Stimulated activated CD4-positive, alpha-beta T cell treated with anti-CD3 and anti-CD28 coated beads, Interleukin-15, amount 100 ng/mL, for 48 hours (primary cell): ENCODE data around the gene CCDC9.
"Not testable (repeated sequence)": the region's sequence is repeated elsewhere in the genome, so short reads cannot be mapped to it uniquely, and the experiment has no call there.

Source experiments
- DNase-seq, 2 donors: peaks; one replicate each; pipeline ENCODE4 v3.0.0-alpha.2; 2020; ENCODE audit warnings: low read depth in 2 of 2

Gene CCDC9

DNA sequence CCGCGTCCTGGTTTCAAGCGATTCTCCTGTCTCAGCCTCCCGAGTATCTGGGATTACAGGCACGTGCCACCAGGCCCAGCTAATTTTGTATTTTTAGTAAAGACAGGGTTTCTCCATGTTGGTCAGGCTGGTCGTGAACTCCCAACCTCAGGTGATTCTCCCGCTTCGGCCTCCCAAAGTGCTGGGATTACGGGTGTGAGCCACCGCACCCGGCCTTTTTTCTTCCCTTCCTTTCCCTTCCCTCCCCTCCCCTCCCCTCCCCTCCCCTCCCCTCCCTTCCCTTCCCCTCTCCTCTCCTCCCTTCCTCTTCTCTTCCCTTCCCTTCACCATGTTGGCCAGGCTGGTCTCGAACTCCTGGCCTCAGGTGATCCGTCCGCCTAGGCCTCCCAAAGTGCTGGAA, 44.5 kb downstream of the CCDC9 start:
- DNase-seq: not testable (repeated sequence)

DNA sequence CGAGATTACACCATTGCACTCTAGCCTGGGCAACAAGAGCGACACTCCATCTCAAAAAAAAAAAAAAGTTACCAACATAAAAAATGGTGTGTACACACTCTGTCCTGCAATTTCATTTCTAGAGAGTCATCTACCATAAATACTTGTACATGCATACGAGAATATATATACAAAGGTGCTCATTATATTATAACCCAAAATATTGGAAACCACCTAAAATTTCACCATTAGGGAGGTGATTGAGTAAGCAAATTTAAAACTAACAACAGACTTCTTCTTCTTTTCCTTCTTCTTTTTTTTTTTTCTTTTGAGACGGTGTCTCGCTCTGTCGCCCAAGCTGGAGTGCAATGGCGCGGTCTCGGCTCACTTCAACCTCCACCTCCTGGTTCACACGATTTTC, 45.9 kb downstream of the CCDC9 start:
- no peak for DNase-seq

DNA sequence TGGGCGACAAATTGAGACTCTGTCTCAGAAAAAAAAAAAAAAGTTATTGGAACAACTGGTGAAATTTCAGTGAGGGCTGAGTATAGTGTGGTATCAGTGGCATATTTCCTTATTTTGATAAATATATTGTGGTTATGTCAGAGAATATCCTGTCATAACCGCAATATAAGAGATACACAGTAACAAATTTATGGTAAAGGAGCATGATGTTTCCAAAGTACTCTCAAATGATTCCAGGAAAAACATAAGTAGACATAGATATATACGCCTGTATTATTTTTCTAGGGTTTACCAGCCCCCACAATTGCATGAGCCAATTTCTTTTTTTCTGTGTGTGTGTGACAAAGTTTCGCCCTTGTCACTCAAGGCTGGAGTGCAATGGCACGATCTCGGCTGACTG, 47.6 kb downstream of the CCDC9 start:
- no peak for DNase-seq

DNA sequence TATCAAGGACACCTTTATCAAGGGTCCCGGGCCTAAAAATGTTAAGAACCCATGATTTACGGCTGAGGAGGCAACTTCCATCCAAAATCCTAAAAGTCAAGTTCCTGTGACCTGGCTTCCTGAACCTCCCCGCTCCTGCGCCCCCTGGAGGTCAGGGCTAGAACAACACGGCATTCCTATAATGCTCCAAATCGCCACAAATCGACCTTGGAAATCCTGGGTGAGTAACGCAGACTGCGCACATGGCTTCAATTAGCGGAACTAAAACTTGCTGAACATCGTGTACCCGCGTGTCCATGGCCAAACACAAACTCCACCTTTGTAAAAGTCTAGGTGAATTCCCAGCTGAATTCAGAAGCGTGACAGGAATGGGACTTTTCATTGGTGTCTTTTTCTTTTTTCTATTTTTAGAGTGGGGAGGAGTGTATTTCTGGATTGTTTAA, 49.0 kb downstream of the CCDC9 start:
- DNase-seq: peak in 1 of 2 donors; percentile 18

DNA sequence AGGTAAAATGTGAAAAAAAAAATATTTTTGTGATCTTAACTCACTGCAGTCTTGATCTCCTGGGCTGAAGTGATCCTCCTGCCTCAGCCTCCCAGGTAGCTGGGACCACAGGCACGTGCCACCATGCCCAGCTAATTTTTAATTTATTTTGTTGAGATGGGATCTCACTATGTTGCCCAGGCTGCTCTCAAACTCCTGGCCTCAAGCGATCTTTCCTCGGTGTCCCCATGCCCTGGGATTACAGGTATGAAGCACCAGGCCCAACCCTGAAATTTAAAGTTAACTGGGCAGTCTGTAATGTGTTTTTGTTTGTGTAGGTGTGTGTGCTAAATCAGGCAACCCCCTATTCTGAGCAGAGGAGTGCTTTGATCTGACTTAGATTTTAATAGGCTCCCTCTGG, 50.0 kb downstream of the CCDC9 start:
- DNase-seq: no peak

DNA sequence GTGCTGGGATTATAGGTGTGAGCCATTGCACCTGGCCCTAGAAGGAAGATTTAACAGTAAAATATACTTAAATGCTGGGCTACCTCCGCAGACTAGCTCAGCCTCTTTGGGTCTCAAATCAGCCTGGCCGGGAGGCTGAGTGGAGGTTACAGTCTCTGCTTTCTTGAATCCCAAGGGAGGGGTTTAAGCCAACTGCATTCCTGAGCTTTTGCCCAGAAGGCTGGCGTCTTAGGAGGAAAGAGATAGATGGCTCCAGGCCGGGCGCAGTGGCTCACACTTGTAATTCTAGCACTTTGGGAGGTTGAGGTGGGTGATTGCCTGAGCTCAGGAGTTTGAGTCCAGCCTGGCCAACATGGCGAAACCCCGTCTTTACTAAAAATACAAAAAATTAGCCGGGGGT, 52.7 kb downstream of the CCDC9 start:
- no peak for DNase-seq

DNA sequence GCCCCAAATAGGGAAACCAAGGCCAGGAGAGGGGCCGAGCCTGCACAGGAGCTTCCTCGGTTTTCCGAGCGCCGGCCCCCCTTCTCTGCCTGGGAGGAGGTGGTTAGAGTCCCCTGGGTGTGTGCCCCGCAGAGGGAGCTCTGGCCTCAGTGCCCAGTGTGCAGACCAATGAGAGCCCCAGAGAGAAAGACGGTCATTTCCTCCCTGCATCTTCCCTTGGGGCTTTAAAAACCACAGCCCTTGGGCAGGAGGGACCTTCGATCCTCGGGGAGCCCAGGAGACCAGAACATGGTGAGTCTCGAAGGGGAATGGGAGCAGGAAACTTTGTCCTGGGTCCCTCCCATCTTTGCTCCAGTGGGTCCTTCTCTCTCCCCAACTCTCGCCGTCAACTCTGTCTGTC, 53.3 kb downstream of the CCDC9 start, which contains the start of gene C5AR1:
Gene C5AR1 (plus strand): TSS at position 254 of the 400 bp plus-strand sequence. CDS start 35 bp downstream, at position 289.
- DNase-seq: no peak

DNA sequence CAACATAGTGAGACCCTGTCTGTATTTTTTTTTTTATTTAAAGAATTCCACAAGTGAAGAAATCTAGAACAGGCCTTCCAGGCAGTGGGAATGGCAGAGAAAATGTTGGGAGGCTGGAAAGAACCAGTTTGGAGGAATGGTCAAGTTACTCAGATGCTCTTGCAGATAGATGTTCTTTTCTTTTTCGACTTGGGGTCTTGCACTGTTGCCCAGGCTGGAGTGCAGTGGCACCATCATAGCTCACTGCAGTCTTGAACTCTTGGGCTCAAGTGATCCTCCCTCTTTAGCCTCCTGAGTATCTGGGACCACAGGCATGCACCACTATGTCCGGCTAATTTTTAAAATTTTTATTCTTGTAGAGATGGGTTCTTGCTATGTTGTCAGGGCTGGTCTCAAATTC, 54.0 kb downstream of the CCDC9 start:
- DNase-seq: no peak

DNA sequence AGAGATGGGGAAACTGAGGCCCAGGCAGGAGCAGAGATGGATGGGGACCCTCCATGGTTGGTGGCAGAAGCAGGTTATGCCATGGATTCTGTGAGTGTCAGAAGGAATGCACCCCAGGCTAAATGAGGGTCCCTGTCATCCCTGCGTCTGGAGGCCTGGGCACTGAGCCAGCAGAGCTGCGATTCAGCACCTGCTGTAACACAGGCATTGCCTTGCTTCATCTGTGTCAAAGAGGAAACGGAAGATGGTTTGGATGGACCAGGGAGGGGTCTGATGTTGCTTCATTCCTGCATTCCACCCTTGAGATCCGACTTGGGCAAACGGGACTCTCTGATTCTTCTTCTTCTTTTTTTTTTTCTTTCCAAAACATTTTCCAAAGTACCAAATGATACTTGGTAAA, 54.5 kb downstream of the CCDC9 start:
- DNase-seq: no peak

DNA sequence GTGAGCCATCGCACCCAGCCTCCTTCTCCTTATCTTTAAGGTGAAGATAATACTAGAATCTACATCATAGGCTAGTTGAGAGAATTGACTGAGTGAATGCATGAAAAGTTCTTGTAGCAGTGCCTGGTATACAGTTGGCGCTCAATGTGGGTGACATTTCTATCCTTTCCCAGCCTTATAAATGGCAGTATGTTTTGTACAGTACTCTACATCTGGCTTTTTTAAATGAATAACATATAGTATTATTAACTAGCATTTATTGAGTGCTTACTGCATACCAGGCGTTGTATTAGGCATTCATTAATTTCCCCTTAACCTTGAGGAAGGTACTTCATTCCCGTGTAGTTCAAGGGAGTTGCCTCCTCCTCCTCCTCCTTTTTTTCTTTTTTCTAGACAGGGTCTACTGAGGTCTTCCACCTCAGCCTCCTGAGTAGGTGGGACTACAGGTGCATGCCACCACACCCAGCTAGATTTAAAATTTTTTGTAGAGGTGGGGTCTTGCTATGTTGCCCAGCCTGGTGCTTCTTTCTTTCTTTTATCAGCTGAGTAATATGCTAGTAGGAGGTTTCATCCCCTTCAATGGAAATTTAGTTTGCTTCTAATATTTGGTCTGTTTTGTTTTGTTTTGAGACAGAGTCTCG, 56.2 kb downstream of the CCDC9 start:
- DNase-seq: no peak

DNA sequence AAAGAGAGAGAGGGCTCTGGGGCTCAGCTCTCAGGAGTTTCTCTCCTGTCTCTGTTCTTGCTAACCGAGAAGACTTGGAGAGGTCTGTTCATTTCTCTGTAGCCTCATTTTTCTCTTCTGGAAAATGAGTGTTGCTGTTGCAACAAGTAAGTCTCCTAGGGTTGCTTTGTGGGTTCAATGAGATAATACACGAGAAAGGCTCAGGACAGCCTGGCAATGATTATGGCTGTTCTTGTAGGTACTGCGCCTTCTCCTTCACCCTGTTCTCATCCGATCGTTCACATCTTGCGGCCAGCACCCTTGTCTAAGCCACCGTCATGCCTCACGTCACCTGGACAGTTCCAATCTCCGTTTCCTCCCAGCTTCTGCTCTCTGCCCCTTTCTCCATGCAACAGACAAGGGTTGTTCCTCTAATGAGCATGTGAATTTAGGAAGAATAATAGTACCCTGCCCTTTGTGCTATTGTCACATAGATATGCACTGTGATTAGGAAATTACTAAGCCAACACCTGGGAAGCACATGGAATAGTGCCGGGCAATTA, 57.5 kb downstream of the CCDC9 start:
- DNase-seq: no peak

DNA sequence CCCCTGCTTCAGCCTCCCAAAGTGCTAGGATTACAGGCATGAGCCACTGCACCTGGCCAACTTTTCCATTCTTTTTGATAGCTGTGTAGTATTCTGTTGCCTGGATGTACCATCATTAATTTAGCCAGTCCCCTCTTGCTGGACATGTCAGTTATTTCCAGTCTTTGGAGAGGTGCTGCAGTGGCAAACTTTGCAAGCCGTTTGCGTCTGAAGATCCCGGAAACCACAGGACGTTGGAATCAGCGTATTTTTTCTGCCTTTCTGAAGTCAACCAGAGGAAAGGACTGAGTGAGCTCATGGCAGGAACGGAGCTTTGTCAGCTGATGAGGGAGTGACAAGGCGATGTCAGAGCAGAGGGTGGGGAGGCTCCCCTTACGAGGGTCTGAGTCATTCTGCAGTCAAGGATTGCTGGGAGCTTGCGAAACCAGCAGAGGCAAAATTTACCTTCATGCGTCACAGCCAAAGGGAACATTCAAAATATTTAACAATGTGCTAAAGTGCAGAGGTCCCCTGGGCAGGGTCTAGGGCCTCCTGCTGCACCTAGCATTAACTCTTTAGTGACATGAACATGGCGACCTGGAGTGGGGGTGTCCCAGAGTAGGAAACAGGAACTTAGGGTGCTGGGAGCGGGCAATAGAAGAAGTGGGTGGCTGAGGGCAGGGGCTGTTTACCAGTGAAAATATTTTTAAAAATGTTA, 58.9 kb downstream of the CCDC9 start:
- DNase-seq: peak; percentile 14 to 29

DNA sequence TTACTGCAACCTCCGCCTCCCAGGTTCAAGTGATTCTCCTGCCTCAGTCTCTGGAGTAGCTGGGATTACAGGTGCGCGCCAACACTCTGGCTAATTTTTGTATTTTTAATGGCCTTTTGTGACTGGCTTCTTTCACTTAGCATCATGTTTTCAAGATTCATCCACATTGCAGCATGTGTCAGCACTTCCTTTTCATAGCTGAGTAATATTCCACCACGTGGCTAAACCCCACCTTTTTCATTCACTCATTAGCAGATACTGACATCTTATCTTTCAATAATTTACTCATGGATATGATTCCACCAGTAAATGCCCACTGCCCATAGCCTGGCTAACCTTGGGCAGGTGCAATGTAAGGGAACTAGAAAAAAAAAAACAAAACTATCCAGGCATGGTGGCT, 60.2 kb downstream of the CCDC9 start:
- no peak for DNase-seq

DNA sequence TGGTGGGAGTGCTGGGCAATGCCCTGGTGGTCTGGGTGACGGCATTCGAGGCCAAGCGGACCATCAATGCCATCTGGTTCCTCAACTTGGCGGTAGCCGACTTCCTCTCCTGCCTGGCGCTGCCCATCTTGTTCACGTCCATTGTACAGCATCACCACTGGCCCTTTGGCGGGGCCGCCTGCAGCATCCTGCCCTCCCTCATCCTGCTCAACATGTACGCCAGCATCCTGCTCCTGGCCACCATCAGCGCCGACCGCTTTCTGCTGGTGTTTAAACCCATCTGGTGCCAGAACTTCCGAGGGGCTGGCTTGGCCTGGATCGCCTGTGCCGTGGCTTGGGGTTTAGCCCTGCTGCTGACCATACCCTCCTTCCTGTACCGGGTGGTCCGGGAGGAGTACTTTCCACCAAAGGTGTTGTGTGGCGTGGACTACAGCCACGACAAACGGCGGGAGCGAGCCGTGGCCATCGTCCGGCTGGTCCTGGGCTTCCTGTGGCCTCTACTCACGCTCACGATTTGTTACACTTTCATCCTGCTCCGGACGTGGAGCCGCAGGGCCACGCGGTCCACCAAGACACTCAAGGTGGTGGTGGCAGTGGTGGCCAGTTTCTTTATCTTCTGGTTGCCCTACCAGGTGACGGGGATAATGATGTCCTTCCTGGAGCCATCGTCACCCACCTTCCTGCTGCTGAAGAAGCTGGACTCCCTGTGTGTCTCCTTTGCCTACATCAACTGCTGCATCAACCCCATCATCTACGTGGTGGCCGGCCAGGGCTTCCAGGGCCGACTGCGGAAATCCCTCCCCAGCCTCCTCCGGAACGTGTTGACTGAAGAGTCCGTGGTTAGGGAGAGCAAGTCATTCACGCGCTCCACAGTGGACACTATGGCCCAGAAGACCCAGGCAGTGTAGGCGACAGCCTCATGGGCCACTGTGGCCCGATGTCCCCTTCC, 63.9 kb downstream of the CCDC9 start:
- no peak for DNase-seq
